Fibroblast of mammary gland (primary cell): ENCODE results near the gene PTER.

Source experiments
- DNase-seq: peaks from one replicate; pipeline ENCODE4 v3.0.0-alpha.2; 2010; ENCODE audit warnings: low read depth
- H3K4me3 ChIP-seq: 2 replicates; pipeline ENCODE4 v1.5.1; 2011; ENCODE audit warnings: low read depth, mild to moderate bottlenecking, low read length, moderate library complexity; ENCODE audit not compliant: control insufficient read depth
- CTCF ChIP-seq: conservative IDR thresholded peaks from 2 replicates; pipeline ENCODE4 v1.5.1; 2011; ENCODE audit warnings: low read depth, low read length, inconsistent platforms; ENCODE audit not compliant: control insufficient read depth, insufficient read depth

PTER gene

GRCh38 chr10:16481052-16481728 lies 44.4 kb downstream of the PTER start:
- no peak for DNase-seq
- no peak overlapping the region for H3K4me3 ChIP-seq
- TF ChIP-seq CTCF = no peak

- no peak overlapping the region for H3K4me3 ChIP-seq
- no peak for DNase-seq
- TF ChIP-seq CTCF = no peak
Observed at GRCh38 chr10:16483241-16483917, 46.6 kb downstream of the PTER start.

- no peak for DNase-seq
- TF ChIP-seq CTCF = no peak
- no peak overlapping the region for H3K4me3 ChIP-seq
Observed at GRCh38 chr10:16490511-16490910, 53.7 kb downstream of the PTER start.

GRCh38 chr10:16491933-16492332 lies 55.1 kb downstream of the PTER start:
- TF ChIP-seq CTCF = no peak
- DNase-seq = no peak
- H3K4me3 ChIP-seq = no peak overlapping the region

- H3K4me3 ChIP-seq = no peak overlapping the region
- no peak for DNase-seq
- TF ChIP-seq CTCF = no peak
Observed at GRCh38 chr10:16493884-16494536, 57.2 kb downstream of the PTER start.

- H3K4me3 ChIP-seq = no peak overlapping the region
- no peak for DNase-seq
- no peak for TF ChIP-seq CTCF
Observed at GRCh38 chr10:16497911-16498310, 61.1 kb downstream of the PTER start.
